Stimulated activated CD8-positive, alpha-beta memory T cell treated with anti-CD3 and anti-CD28 coated beads, Interleukin-12 subunit alpha, Interleukin-12 subunit beta, amount 100 ng/mL, for 24 hours (primary cell): ENCODE measurements around the gene TRIM24.

ENCODE experiments used
- DNase-seq: peaks from one replicate; pipeline ENCODE4 v3.0.0-alpha.2; 2020; ENCODE audit errors: extremely low read depth

The TRIM24 gene

GRCh38 chr7:138538518-138538917, 78.5 kb downstream of the TRIM24 start:
- no peak for DNase-seq

- no peak for DNase-seq
Measured at GRCh38 chr7:138538997-138539644, 79.1 kb downstream of the TRIM24 start.

GRCh38 chr7:138542183-138542582, 82.1 kb downstream of the TRIM24 start:
- no peak for DNase-seq

- no peak for DNase-seq
Measured at GRCh38 chr7:138543739-138544138, 83.7 kb downstream of the TRIM24 start.

GRCh38 chr7:138545123-138545522, 85.1 kb downstream of the TRIM24 start:
- DNase-seq: no peak

GRCh38 chr7:138546064-138546619, 86.1 kb downstream of the TRIM24 start:
- no peak for DNase-seq

GRCh38 chr7:138546829-138547228, 86.8 kb downstream of the TRIM24 start:
- no peak for DNase-seq

- no peak for DNase-seq
Measured at GRCh38 chr7:138549082-138549481, 89.0 kb downstream of the TRIM24 start.

- DNase-seq: no peak
Measured at GRCh38 chr7:138550337-138550736, 90.3 kb downstream of the TRIM24 start.

- no peak for DNase-seq
Measured at GRCh38 chr7:138551102-138551501, 91.0 kb downstream of the TRIM24 start.

GRCh38 chr7:138553805-138554204, 93.7 kb downstream of the TRIM24 start:
- DNase-seq: no peak

- no peak for DNase-seq
Measured at GRCh38 chr7:138554674-138555073, 94.6 kb downstream of the TRIM24 start.

- no peak for DNase-seq
Measured at GRCh38 chr7:138555684-138556083, 95.6 kb downstream of the TRIM24 start.

- no peak for DNase-seq
Measured at GRCh38 chr7:138556771-138557484, 96.9 kb downstream of the TRIM24 start.

GRCh38 chr7:138559448-138559847, 99.4 kb downstream of the TRIM24 start:
- no peak for DNase-seq

GRCh38 chr7:138563808-138564207, 103.7 kb downstream of the TRIM24 start:
- DNase-seq: no peak

GRCh38 chr7:138564365-138564764, 104.3 kb downstream of the TRIM24 start:
- no peak for DNase-seq

- no peak for DNase-seq
Measured at GRCh38 chr7:138565071-138565450, 105.0 kb downstream of the TRIM24 start.

GRCh38 chr7:138565451-138566114, 105.5 kb downstream of the TRIM24 start:
- DNase-seq: no peak

- no peak for DNase-seq
Measured at GRCh38 chr7:138568655-138569054, 108.6 kb downstream of the TRIM24 start.

GRCh38 chr7:138569418-138569817, 109.4 kb downstream of the TRIM24 start:
- DNase-seq: no peak

GRCh38 chr7:138570715-138571114, 110.7 kb downstream of the TRIM24 start:
- DNase-seq: no peak

- no peak for DNase-seq
Measured at GRCh38 chr7:138573741-138574140, 113.7 kb downstream of the TRIM24 start.
